Measurements from ENCODE around the gene ZNF618.
A peak's percentile ranks its signal among the peaks of the same experiment; 100 is the strongest.
"Not testable (repeated sequence)": the region's sequence is repeated elsewhere in the genome, so short reads cannot be mapped to it uniquely, and the experiment has no call there.

The ZNF618 gene

GRCh38 chr9:114082017-114082762 lies 206.1 kb downstream of the ZNF618 start:
- Histone ChIP-seq H3K27ac (no peak overlapping the region), H3K4me3 (no peak overlapping the region)

GRCh38 chr9:114082763-114083412 lies 206.8 kb downstream of the ZNF618 start:
- not testable (repeated sequence) for H3K27ac ChIP-seq, H3K4me3 ChIP-seq

GRCh38 chr9:114083666-114084065 lies 207.6 kb downstream of the ZNF618 start:
- H3K27ac ChIP-seq, result no peak overlapping the region

GRCh38 chr9:114084282-114085073 lies 208.4 kb downstream of the ZNF618 start:
- no peak overlapping the region for H3K4me3 ChIP-seq
- H3K27ac ChIP-seq, result peak overlapping the region in 1 of 21 experiments; percentile 11

More at GRCh38 chr9:114083666-114084065, 207.6 kb downstream of the ZNF618 start:
- H3K4me3 ChIP-seq, result no peak overlapping the region

- H3K27ac ChIP-seq, result no peak overlapping the region
- no peak overlapping the region for H3K4me3 ChIP-seq
Observed at GRCh38 chr9:114085387-114085789, 209.3 kb downstream of the ZNF618 start.

- Histone ChIP-seq H3K27ac (no peak overlapping the region), H3K4me3 (no peak overlapping the region)
Observed at GRCh38 chr9:114086009-114086408, 209.9 kb downstream of the ZNF618 start.

- H3K27ac ChIP-seq, result peak overlapping the region in 1 of 21 experiments; percentile 8
Observed at GRCh38 chr9:114086607-114087006, 210.5 kb downstream of the ZNF618 start.

GRCh38 chr9:114087721-114088120 lies 211.6 kb downstream of the ZNF618 start:
- H3K4me3 ChIP-seq, result no peak overlapping the region
- H3K27ac ChIP-seq, result peak overlapping the region in 1 of 21 experiments; percentile 22

More at GRCh38 chr9:114086607-114087006, 210.5 kb downstream of the ZNF618 start:
- no peak overlapping the region for H3K4me3 ChIP-seq

- Histone ChIP-seq H3K27ac (peak overlapping the region in 1 of 21 experiments; percentile 22), H3K4me3 (no peak overlapping the region)
Observed at GRCh38 chr9:114088571-114089170, 212.6 kb downstream of the ZNF618 start.

GRCh38 chr9:114089206-114089840 lies 213.2 kb downstream of the ZNF618 start:
- Histone ChIP-seq H3K4me3 (no peak overlapping the region), H3K27ac (peak overlapping the region in 1 of 21 experiments; percentile 22)

- Histone ChIP-seq H3K27ac (no peak overlapping the region), H3K4me3 (no peak overlapping the region)
Observed at GRCh38 chr9:114090798-114091197, 214.7 kb downstream of the ZNF618 start.

GRCh38 chr9:114091711-114092110 lies 215.6 kb downstream of the ZNF618 start:
- no peak overlapping the region for H3K27ac ChIP-seq
- H3K4me3 ChIP-seq, result no peak overlapping the region

- Histone ChIP-seq H3K4me3 (no peak overlapping the region), H3K27ac (no peak overlapping the region)
Observed at GRCh38 chr9:114092336-114092735, 216.2 kb downstream of the ZNF618 start.

- no peak overlapping the region for H3K4me3 ChIP-seq
- H3K27ac ChIP-seq, result no peak overlapping the region
Observed at GRCh38 chr9:114093031-114093471, 216.9 kb downstream of the ZNF618 start.

- no peak overlapping the region for H3K27ac ChIP-seq
- no peak overlapping the region for H3K4me3 ChIP-seq
Observed at GRCh38 chr9:114093761-114094505, 217.8 kb downstream of the ZNF618 start.

GRCh38 chr9:114094971-114095370 lies 218.9 kb downstream of the ZNF618 start:
- H3K4me3 ChIP-seq, result no peak overlapping the region

GRCh38 chr9:114096041-114096511 lies 220.0 kb downstream of the ZNF618 start:
- Histone ChIP-seq H3K27ac (no peak overlapping the region), H3K4me3 (peak overlapping the region in 1 of 7 experiments; percentile 1)

More at GRCh38 chr9:114094971-114095370, 218.9 kb downstream of the ZNF618 start:
- no peak overlapping the region for H3K27ac ChIP-seq

- Histone ChIP-seq H3K4me3 (peak overlapping the region in 1 of 7 experiments; percentile 45), H3K27ac (peak overlapping the region in 2 of 21 experiments; percentile 17 to 64)
Observed at GRCh38 chr9:114096866-114097612, 220.9 kb downstream of the ZNF618 start.

All from skin epidermis (tissue), 12 donors.